Fibroblast of lung (primary cell): ENCODE results near the gene CREB3L1. TPM values are rescaled to one million over a fixed set of nuclear protein-coding genes. Genes with fewer than 3 reads are reported as not detected.

ENCODE experiments used
- DNase-seq, 2 donors: peaks; one replicate each; pipeline versions ENCODE4 v3.0.0 to v3.0.0-alpha.2; 2010; ENCODE audit warnings: low read depth in 2 of 2
- H2AFZ ChIP-seq: 2 replicates; pipeline ENCODE4 v1.5.1; 2012; ENCODE audit warnings: low read length, control low read depth, inconsistent platforms
- H3K27ac ChIP-seq: 2 replicates; pipeline ENCODE4 v1.5.1; 2011; ENCODE audit warnings: low read length, control low read depth; ENCODE audit not compliant: insufficient read depth
- H3K27me3 ChIP-seq: 2 replicates; pipeline ENCODE4 v1.5.1; 2011; ENCODE audit warnings: mild to moderate bottlenecking, low read length; ENCODE audit not compliant: control insufficient read depth, insufficient read depth
- H3K36me3 ChIP-seq: 2 replicates; pipeline ENCODE4 v1.5.1; 2011; ENCODE audit warnings: low read length; ENCODE audit not compliant: control insufficient read depth, insufficient read depth
- H3K4me1 ChIP-seq: 2 replicates; pipeline ENCODE4 v1.5.1; 2011; ENCODE audit warnings: low read length; ENCODE audit not compliant: control insufficient read depth, insufficient read depth; ENCODE audit errors: extremely low read depth
- H3K4me2 ChIP-seq: 2 replicates; pipeline ENCODE4 v1.5.1; 2011; ENCODE audit warnings: low read length, control low read depth; ENCODE audit not compliant: insufficient read depth; ENCODE audit errors: extremely low read depth
- H3K4me3 ChIP-seq, 4 experiments: fragments of 200-600 bp in 1 of 4; sonication (generic) in 1 of 4; replicated peaks in 1 of 4; 2 replicates each; pipeline ENCODE4 v1.5.1; 2011 to 2016; ENCODE audit warnings: low read length in 4 of 4, low read depth in 3 of 4, mild to moderate bottlenecking in 3 of 4, control low read depth in 2 of 4, inconsistent platforms in 1 of 4, mixed read lengths in 1 of 4; ENCODE audit not compliant: insufficient read depth in 1 of 4; ENCODE audit errors: control extremely low read depth in 1 of 4
- H3K79me2 ChIP-seq: 2 replicates; pipeline ENCODE4 v1.5.1; 2012; ENCODE audit warnings: mild to moderate bottlenecking, low read length, inconsistent platforms; ENCODE audit not compliant: control insufficient read depth, insufficient read depth
- H3K9ac ChIP-seq: 2 replicates; pipeline ENCODE4 v1.5.1; 2011; ENCODE audit warnings: mild to moderate bottlenecking, low read length, control low read depth; ENCODE audit not compliant: insufficient read depth
- H3K9me3 ChIP-seq: 2 replicates; pipeline ENCODE4 v1.5.1; 2012; ENCODE audit warnings: low read depth, low read length; ENCODE audit not compliant: control insufficient read depth, insufficient read depth
- H4K20me1 ChIP-seq: 2 replicates; pipeline ENCODE4 v1.5.1; 2011; ENCODE audit warnings: low read length; ENCODE audit not compliant: control insufficient read depth, insufficient read depth; ENCODE audit errors: extremely low read depth
- EZH2 ChIP-seq: IDR thresholded peaks from 2 replicates; pipeline ENCODE4 v1.5.1; 2012; ENCODE audit warnings: low read length, control low read depth, mild to moderate bottlenecking; ENCODE audit errors: missing control alignments
- polyA plus RNA-seq, 2 donors: library from polyadenylated mRNA; depleted of rRNA in 1 of 2; stranded (reverse) in 1 of 2; unstranded in 1 of 2; fragments of >200 nt; gene quantifications; 2 replicates each; pipeline ENCODE4 v1.2.1, GENCODE V29; 2011 to 2012; ENCODE audit warnings: missing spikeins in 1 of 2
- total RNA-seq: library from RNA; depleted of rRNA; stranded (reverse); fragments of >200 nt; gene quantifications from 2 replicates; pipeline ENCODE4 v1.2.1, GENCODE V29; 2014
- TF ChIP-seq, protein P1 (sequence below), 2 donors: IDR thresholded peaks in 1 of 2; conservative IDR thresholded peaks in 1 of 2; 1 replicate in 1 of 2; 2 replicates in 1 of 2; pipeline ENCODE4 v1.5.1; 2011 to 2012; ENCODE audit warnings: low read length in 2 of 2, control low read depth in 1 of 2, inconsistent platforms in 1 of 2, low read depth in 1 of 2, mild to moderate bottlenecking in 1 of 2

Gene CREB3L1
- total and polyA plus RNA-seq, 2 donors (not counting 1 experiment from before 2014, with no cell fraction given): 18.8 to 28.4 TPM

- H3K36me3 ChIP-seq: peaks cover 21% of the 10 kb centered on the region
Observed at GRCh38 chr11:46304605-46305179, 27.2 kb downstream of the CREB3L1 start.

DNA sequence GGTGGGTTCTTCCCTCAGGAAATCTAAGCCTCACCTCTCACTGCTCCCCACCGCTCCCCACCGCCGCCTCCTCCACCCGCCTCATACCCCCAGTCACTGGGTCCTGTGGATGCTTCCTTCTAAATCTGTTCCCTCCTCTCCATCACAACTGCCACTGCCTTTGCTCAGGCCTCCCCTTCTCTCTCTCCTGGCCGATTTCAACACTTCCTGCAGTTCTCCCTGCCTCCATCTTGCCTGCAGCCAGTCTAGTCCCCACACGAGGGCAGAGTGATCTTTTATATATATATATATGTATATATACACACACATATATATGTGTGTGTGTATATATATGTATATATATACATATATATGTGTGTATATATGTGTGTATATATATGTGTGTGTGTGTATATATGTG lies 27.8 kb downstream of the CREB3L1 start:
- H3K4me2 ChIP-seq: no peak overlapping the region
- no peak overlapping the region for H3K27ac ChIP-seq
- peaks cover 17% of the 10 kb centered on the region for H3K79me2 ChIP-seq
- DNase-seq: peak in 1 of 2 donors; percentile 60
- no peak overlapping the region for H3K9ac ChIP-seq
- H3K9me3 ChIP-seq: no peaks in the 10 kb centered on the region
- H3K27me3 ChIP-seq: no peaks in the 10 kb centered on the region
- no peak for TF ChIP-seq EZH2
- TF ChIP-seq, protein P1, sequence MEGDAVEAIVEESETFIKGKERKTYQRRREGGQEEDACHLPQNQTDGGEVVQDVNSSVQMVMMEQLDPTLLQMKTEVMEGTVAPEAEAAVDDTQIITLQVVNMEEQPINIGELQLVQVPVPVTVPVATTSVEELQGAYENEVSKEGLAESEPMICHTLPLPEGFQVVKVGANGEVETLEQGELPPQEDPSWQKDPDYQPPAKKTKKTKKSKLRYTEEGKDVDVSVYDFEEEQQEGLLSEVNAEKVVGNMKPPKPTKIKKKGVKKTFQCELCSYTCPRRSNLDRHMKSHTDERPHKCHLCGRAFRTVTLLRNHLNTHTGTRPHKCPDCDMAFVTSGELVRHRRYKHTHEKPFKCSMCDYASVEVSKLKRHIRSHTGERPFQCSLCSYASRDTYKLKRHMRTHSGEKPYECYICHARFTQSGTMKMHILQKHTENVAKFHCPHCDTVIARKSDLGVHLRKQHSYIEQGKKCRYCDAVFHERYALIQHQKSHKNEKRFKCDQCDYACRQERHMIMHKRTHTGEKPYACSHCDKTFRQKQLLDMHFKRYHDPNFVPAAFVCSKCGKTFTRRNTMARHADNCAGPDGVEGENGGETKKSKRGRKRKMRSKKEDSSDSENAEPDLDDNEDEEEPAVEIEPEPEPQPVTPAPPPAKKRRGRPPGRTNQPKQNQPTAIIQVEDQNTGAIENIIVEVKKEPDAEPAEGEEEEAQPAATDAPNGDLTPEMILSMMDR (conservative IDR thresholded peaks at IDR 0.05 in 1 of 2, IDR thresholded peaks at IDR 0.05 in 1 of 2; ENCODE audit: low read depth in 1 of 2, low read length in 2 of 2): peak in 1 of 2 donors; percentile 38
- H4K20me1 ChIP-seq: no peaks in the 10 kb centered on the region
- H3K4me3 ChIP-seq: no peak overlapping the region
- no peak overlapping the region for H2AFZ ChIP-seq
- H3K36me3 ChIP-seq: peaks cover 21% of the 10 kb centered on the region
- H3K4me1 ChIP-seq: peaks cover 8% of the 10 kb centered on the region

More at GRCh38 chr11:46304605-46305179, 27.2 kb downstream of the CREB3L1 start:
- Histone ChIP-seq H2AFZ (no peak overlapping the region), H3K9me3 (no peaks in the 10 kb centered on the region), H3K4me3 (no peak overlapping the region), H3K9ac (no peak overlapping the region), H4K20me1 (no peaks in the 10 kb centered on the region), H3K27me3 (no peaks in the 10 kb centered on the region), H3K79me2 (peaks cover 23% of the 10 kb centered on the region), H3K4me2 (no peak overlapping the region), H3K27ac (no peak overlapping the region), H3K4me1 (peaks cover 14% of the 10 kb centered on the region)
- no peak for TF ChIP-seq EZH2
- TF ChIP-seq, protein P1 (conservative IDR thresholded peaks at IDR 0.05 in 1 of 2, IDR thresholded peaks at IDR 0.05 in 1 of 2; ENCODE audit: low read depth in 1 of 2, low read length in 2 of 2): no peak
- no peak for DNase-seq

DNA sequence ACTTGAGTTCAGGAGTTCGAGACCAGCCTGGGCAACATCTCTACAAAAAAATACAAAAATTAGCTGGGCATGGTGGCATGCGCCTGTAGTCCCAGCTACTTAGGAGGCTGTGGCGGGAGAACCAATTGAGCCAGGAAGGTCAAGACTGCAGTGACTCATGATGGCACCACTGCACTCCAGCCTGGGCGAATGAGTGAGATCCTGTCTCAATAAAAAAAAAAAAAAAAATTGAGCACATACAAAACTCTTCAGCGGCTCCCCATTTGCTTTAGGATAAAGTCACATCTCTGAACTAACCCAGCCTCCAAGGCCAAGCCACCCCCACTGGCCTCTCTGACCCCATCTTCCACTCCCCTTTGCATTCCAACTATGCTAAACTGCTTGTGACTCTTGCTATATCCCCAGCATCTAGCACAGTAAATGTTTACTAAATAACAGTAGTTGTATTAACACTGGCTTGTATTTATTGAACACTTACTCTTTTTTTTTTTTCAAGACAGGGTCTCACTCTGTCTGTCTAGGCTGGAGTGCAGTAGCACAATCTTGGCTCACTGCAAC lies 28.9 kb downstream of the CREB3L1 start:
- TF ChIP-seq EZH2: no peak
- Histone ChIP-seq H3K4me2 (no peak overlapping the region), H3K4me1 (peaks cover 8% of the 10 kb centered on the region), H3K27me3 (no peaks in the 10 kb centered on the region), H3K27ac (no peak overlapping the region), H4K20me1 (no peaks in the 10 kb centered on the region), H3K79me2 (peaks cover 12% of the 10 kb centered on the region), H3K9me3 (no peaks in the 10 kb centered on the region), H3K4me3 (no peak overlapping the region), H3K36me3 (peaks cover 28% of the 10 kb centered on the region), H2AFZ (no peak overlapping the region), H3K9ac (no peak overlapping the region)
- DNase-seq: peak; percentile 44 to 49
